Measurements from ENCODE around the gene ADCY5.

ADCY5 gene

GRCh38 chr3:123285066-123285465 lies 163.8 kb downstream of the ADCY5 start:
- intact Hi-C loops (cut with DNase I), result no loop called here
- no peak for DNase-seq

GRCh38 chr3:123284399-123285010 lies 164.4 kb downstream of the ADCY5 start:
- DNase-seq, result peak in 3 of 10 donors; percentile 50 to 84 (median 69)

GRCh38 chr3:123283657-123284398 lies 165.1 kb downstream of the ADCY5 start:
- DNase-seq, result peak in 3 of 10 donors; percentile 34 to 72 (median 47)
- intact Hi-C loops (cut with DNase I), result no loop called here

More at GRCh38 chr3:123284399-123285010, 164.4 kb downstream of the ADCY5 start:
- intact Hi-C loops (cut with DNase I), result no loop called here

- intact Hi-C loops (cut with DNase I), result no loop called here
- peak in 3 of 10 donors; percentile 69 to 85 (median 76) for DNase-seq
These were observed 165.8 kb downstream of the ADCY5 start for GRCh38 chr3:123283074-123283473.

GRCh38 chr3:123282461-123282860 lies 166.4 kb downstream of the ADCY5 start:
- intact Hi-C loops (cut with DNase I), result no loop called here
- no peak for DNase-seq

GRCh38 chr3:123281929-123282328 lies 167.0 kb downstream of the ADCY5 start:
- DNase-seq, result no peak
- intact Hi-C loops (cut with DNase I), result no loop called here

GRCh38 chr3:123281406-123281805 lies 167.5 kb downstream of the ADCY5 start:
- intact Hi-C loops (cut with DNase I), result no loop called here
- no peak for DNase-seq

GRCh38 chr3:123279121-123279520 lies 169.8 kb downstream of the ADCY5 start:
- peak in 2 of 10 donors; percentile 30 to 74 for DNase-seq
- intact Hi-C loops (cut with DNase I), result no loop called here

- peak in 2 of 10 donors; percentile 14 to 56 for DNase-seq
- intact Hi-C loops (cut with DNase I), result no loop called here
These were observed 170.4 kb downstream of the ADCY5 start for GRCh38 chr3:123278446-123278845.

- intact Hi-C loops (cut with DNase I), result no loop called here
- DNase-seq, result peak in 2 of 10 donors; percentile 31 to 40
These were observed 171.8 kb downstream of the ADCY5 start for GRCh38 chr3:123277106-123277505.

- intact Hi-C loops (cut with DNase I), result no loop called here
These were observed 172.4 kb downstream of the ADCY5 start for GRCh38 chr3:123276346-123277006.

GRCh38 chr3:123275691-123276090 lies 173.2 kb downstream of the ADCY5 start:
- no peak for DNase-seq
- intact Hi-C loops (cut with DNase I), result no loop called here

More at GRCh38 chr3:123276346-123277006, 172.4 kb downstream of the ADCY5 start:
- peak in 3 of 10 donors; percentile 34 to 81 (median 48) for DNase-seq

- DNase-seq, result no peak
- intact Hi-C loops (cut with DNase I), result no loop called here
These were observed 176.3 kb downstream of the ADCY5 start for GRCh38 chr3:123272547-123272946.

- DNase-seq, result no peak
- intact Hi-C loops (cut with DNase I), result no loop called here
These were observed 177.3 kb downstream of the ADCY5 start for GRCh38 chr3:123271466-123272159.

- no peak for DNase-seq
- intact Hi-C loops (cut with DNase I), result no loop called here
These were observed 178.1 kb downstream of the ADCY5 start for GRCh38 chr3:123270818-123271217.

GRCh38 chr3:123267821-123268220 lies 181.1 kb downstream of the ADCY5 start:
- intact Hi-C loops (cut with DNase I), result no loop called here
- no peak for DNase-seq

GRCh38 chr3:123263941-123264340 lies 184.9 kb downstream of the ADCY5 start:
- intact Hi-C loops (cut with DNase I), result no loop called here
- DNase-seq, result no peak

GRCh38 chr3:123262868-123263267 lies 186.0 kb downstream of the ADCY5 start:
- intact Hi-C loops (cut with DNase I), result no loop called here
- DNase-seq, result no peak

- intact Hi-C loops (cut with DNase I), result no loop called here
These were observed 186.7 kb downstream of the ADCY5 start for GRCh38 chr3:123262226-123262625.

GRCh38 chr3:123261666-123262065 lies 187.2 kb downstream of the ADCY5 start:
- no peak for DNase-seq
- intact Hi-C loops (cut with DNase I), result no loop called here

More at GRCh38 chr3:123262226-123262625, 186.7 kb downstream of the ADCY5 start:
- DNase-seq, result no peak
